K562 (cell line): ENCODE measurements around the gene MPND. TPM values are rescaled to one million over a fixed set of nuclear protein-coding genes. Genes with fewer than 3 reads are reported as not detected.
A peak's percentile ranks its signal among the peaks of the same experiment; 100 is the strongest.

ENCODE experiments used
- ATF3 ChIP-seq, 2 experiments: fragments of 450-650 bp in 1 of 2; sonication (generic) in 1 of 2; formaldehyde crosslinking in 1 of 2; IDR thresholded peaks in 1 of 2; conservative IDR thresholded peaks in 1 of 2; 2 replicates each; pipeline versions ENCODE4 v1.6.1 to v1.8.1; 2016 to 2023; ENCODE audit warnings: mild to moderate bottlenecking in 2 of 2, moderate library complexity in 2 of 2, inconsistent platforms in 1 of 2, missing genetic modification reagents in 1 of 2
- CREB1 ChIP-seq, 2 experiments: sonication (generic) in 1 of 2; formaldehyde crosslinking in 1 of 2; IDR thresholded peaks; 2 replicates each; pipeline versions ENCODE4 v1.6.1 to v1.8.0; 2012 to 2022; ENCODE audit warnings: inconsistent platforms in 1 of 2, mild to moderate bottlenecking in 1 of 2, missing genetic modification reagents in 1 of 2, moderate library complexity in 1 of 2
- GABPA ChIP-seq: fragments of 200-800 bp; sonication (Bioruptor generic); conservative IDR thresholded peaks from 2 replicates; pipeline ENCODE4 v1.6.1; 2016; ENCODE audit warnings: low read depth, missing genetic modification characterization, missing compliant biosample characterization
- MAX ChIP-seq: sonication (generic); formaldehyde crosslinking; IDR thresholded peaks from 2 replicates; pipeline ENCODE4 v1.9.0; 2022; ENCODE audit warnings: mild to moderate bottlenecking, missing genetic modification reagents
- MAZ ChIP-seq, 2 experiments: fragments of 450-650 bp in 1 of 2; sonication (generic) in 1 of 2; formaldehyde crosslinking; IDR thresholded peaks in 1 of 2; conservative IDR thresholded peaks in 1 of 2; 2 replicates each; pipeline versions ENCODE4 v1.4.0 to v1.5.0; 2020; ENCODE audit warnings: mild to moderate bottlenecking in 1 of 2, missing genetic modification reagents in 1 of 2
- MEF2A ChIP-seq: IDR thresholded peaks from 2 replicates; pipeline ENCODE4 v1.6.1; 2011; ENCODE audit warnings: low read depth, mild to moderate bottlenecking, low read length, moderate library complexity; ENCODE audit not compliant: control insufficient read depth
- NFRKB ChIP-seq: fragments of 450-650 bp; IDR thresholded peaks from 2 replicates; pipeline ENCODE4 v1.6.1; 2016; ENCODE audit warnings: low read depth
- POLR2G ChIP-seq: fragments of 200-400 bp; formaldehyde crosslinking; IDR thresholded peaks from 2 replicates; pipeline ENCODE4 v1.6.1; 2017; ENCODE audit warnings: low read depth, mild to moderate bottlenecking, antibody characterized with exemption, low read length, moderate library complexity
- STAT5A ChIP-seq: IDR thresholded peaks from 2 replicates; pipeline ENCODE4 v1.6.1; 2012; ENCODE audit warnings: low read length, inconsistent platforms, borderline replicate concordance
- TAF1 ChIP-seq: IDR thresholded peaks from 2 replicates; pipeline ENCODE4 v1.6.1; 2011; ENCODE audit warnings: mild to moderate bottlenecking, low read length, moderate library complexity; ENCODE audit not compliant: insufficient read depth, control insufficient read depth, severe bottlenecking; ENCODE audit errors: extremely low read depth
- TRIM25 ChIP-seq: fragments of 450-650 bp; IDR thresholded peaks from 2 replicates; pipeline ENCODE4 v1.7.0; 2016; ENCODE audit warnings: borderline replicate concordance
- UBTF ChIP-seq, 2 experiments: IDR thresholded peaks; 2 replicates each; pipeline ENCODE4 v1.6.1; 2012; ENCODE audit warnings: improper control_type of control experiment in 2 of 2, low read depth in 2 of 2, low read length in 2 of 2, borderline replicate concordance in 1 of 2
- ZBTB2 ChIP-seq: fragments of 450-650 bp; IDR thresholded peaks from 2 replicates; pipeline ENCODE4 v1.6.1; 2016; ENCODE audit warnings: antibody characterized with exemption
- ZNF639 ChIP-seq, 2 experiments: fragments of 200-800 bp in 1 of 2; sonication (Bioruptor generic) in 1 of 2; sonication (generic) in 1 of 2; formaldehyde crosslinking in 1 of 2; IDR thresholded peaks in 1 of 2; conservative IDR thresholded peaks in 1 of 2; 2 replicates each; pipeline versions ENCODE4 v1.5.0 to v1.6.1; 2016 to 2020; ENCODE audit warnings: missing compliant biosample characterization in 1 of 2, missing genetic modification characterization in 1 of 2, missing genetic modification reagents in 1 of 2
- polyA plus RNA-seq, 8 experiments: library from polyadenylated mRNA; depleted of rRNA in 4 of 8; stranded (reverse) in 5 of 8; unstranded in 3 of 8; fragments of >200 nt; fragmentation: Nextera tagmentation in 2 of 8; fragmentation: Illumina TruSeq in 1 of 8; extraction: Ambion mirVana in 2 of 8; extraction: Trizol in 1 of 8; gene quantifications; 2 replicates each; pipeline versions ENCODE4 v1.2.1 to v1.2.3, GENCODE V29; 2011 to 2014; ENCODE audit warnings: inconsistent platforms in 1 of 8, missing spikeins in 1 of 8
- total RNA-seq, 7 experiments: library from RNA; depleted of rRNA in 6 of 7; stranded (reverse); fragments of >200 nt in 6 of 7; fragmentation: Illumina TruSeq in 2 of 7; extraction: Trizol in 2 of 7; gene quantifications; 2 replicates each; pipeline versions ENCODE4 v1.2.1 to v1.2.3, GENCODE V29; 2011 to 2021; ENCODE audit warnings: low replicate concordance in 1 of 7

MPND gene
- total and polyA plus RNA-seq, 9 of the 15 experiments (the other 6 are each of a cell fraction or from before 2014, with no cell fraction given): 0.25 to 14.0 (median 3.9) TPM

GRCh38 chr19:4328243-4328990, 14.9 kb upstream of the MPND start (continued):
- TF ChIP-seq MAX (CRISPR knock-in tag) (peak; percentile 85), TAF1 (peak; percentile 74), CREB1 (IDR thresholded peaks at IDR 0.05) (peak; percentile 45), CREB1 (CRISPR knock-in tag; IDR thresholded peaks at IDR 0.05) (no peak; the same call in 1 of the 2 replicates), TRIM25 (no peak), ATF3 (IDR thresholded peaks at IDR 0.05) (no peak), ATF3 (CRISPR knock-in tag; conservative IDR thresholded peaks at IDR 0.05) (0 out of 2 replicates have a peak, but pooled peaks have one; percentile 55), MAZ (CRISPR knock-in tag; conservative IDR thresholded peaks at IDR 0.05 in 1 of 2, IDR thresholded peaks at IDR 0.05 in 1 of 2) (0 out of 4 replicates have a peak, but pooled peaks of 1 of the 2 experiments have one; percentile 55), ZBTB2 (peak; percentile 95), ZNF639 (CRISPR knock-in tag; conservative IDR thresholded peaks at IDR 0.05 in 1 of 2, IDR thresholded peaks at IDR 0.05 in 1 of 2) (peak in 1 of 2 experiments; percentile 49; a peak in 1 of 4 replicates), POLR2G (peak; percentile 91), MEF2A (peak; percentile 42; the same call in 1 of the 2 replicates), UBTF (IDR thresholded peaks at IDR 0.05; ENCODE audit: borderline replicate concordance in 1 of 2, low read depth in 2 of 2, low read length in 2 of 2) (peak; percentile 58 to 100; a peak in 3 of 4 replicates), STAT5A (no peak), GABPA (tag) (no peak), NFRKB (no peak; the same call in 1 of the 2 replicates)
